ENCODE data around the gene GFRA1. TPM values are rescaled to one million over a fixed set of nuclear protein-coding genes. Genes with fewer than 3 reads are reported as not detected.

GFRA1 gene
- total and polyA plus RNA-seq, 11 donors: 0.76 to 18.6 (median 1.4) TPM

GRCh38 chr10:116259638-116260037, 13.4 kb downstream of the GFRA1 start:
- ATAC-seq (no peak), DNase-seq (no peak)
- Histone ChIP-seq H3K9me3 (no peaks in the 10 kb centered on the region), H3K4me1 (peaks cover 0 to 3% (median 0%) of the 10 kb centered on the region in 12 donors), H3K27ac (no peak overlapping the region), H3K4me3 (no peak overlapping the region), H3K27me3 (peaks cover 0 to 14% (median 3%) of the 10 kb centered on the region in 9 donors), H3K36me3 (no peaks in the 10 kb centered on the region)
- intact Hi-C loops (cut with DNase I): no loop called here
- no peak for TF ChIP-seq POLR2A (IDR thresholded peaks at IDR 0.05)
- TF ChIP-seq, protein P1, sequence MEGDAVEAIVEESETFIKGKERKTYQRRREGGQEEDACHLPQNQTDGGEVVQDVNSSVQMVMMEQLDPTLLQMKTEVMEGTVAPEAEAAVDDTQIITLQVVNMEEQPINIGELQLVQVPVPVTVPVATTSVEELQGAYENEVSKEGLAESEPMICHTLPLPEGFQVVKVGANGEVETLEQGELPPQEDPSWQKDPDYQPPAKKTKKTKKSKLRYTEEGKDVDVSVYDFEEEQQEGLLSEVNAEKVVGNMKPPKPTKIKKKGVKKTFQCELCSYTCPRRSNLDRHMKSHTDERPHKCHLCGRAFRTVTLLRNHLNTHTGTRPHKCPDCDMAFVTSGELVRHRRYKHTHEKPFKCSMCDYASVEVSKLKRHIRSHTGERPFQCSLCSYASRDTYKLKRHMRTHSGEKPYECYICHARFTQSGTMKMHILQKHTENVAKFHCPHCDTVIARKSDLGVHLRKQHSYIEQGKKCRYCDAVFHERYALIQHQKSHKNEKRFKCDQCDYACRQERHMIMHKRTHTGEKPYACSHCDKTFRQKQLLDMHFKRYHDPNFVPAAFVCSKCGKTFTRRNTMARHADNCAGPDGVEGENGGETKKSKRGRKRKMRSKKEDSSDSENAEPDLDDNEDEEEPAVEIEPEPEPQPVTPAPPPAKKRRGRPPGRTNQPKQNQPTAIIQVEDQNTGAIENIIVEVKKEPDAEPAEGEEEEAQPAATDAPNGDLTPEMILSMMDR (IDR thresholded peaks at IDR 0.05): no peak
- 86 to 94% (median 90%) methylated on average over 3 of the region's 3 CpGs for WGBS, 4 donors

DNA sequence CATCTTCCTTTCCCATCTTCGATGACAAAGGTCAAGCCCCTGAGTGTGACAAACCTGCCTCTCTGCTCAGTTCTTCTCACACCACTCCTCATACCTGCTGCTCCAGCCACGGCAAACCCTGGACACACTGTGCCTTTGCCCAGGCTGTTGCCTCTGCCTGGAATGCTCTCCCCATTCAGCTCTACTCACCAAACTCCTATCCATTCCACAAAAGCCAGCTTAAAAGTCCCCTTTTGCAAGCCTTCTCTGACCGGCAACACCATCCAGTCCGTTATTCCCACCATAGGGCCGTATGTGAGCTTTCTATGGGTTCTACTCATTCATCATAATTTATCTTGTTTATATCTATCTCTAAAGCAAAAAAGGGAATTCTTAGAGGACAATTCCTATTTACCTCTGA, 15.2 kb downstream of the GFRA1 start:
- Histone ChIP-seq H3K36me3 (no peaks in the 10 kb centered on the region), H3K4me1 (peaks cover 0 to 7% (median 0%) of the 10 kb centered on the region in 12 donors), H3K9me3 (no peaks in the 10 kb centered on the region), H3K27me3 (peaks cover 0 to 11% (median 3%) of the 10 kb centered on the region in 9 donors), H3K4me3 (no peak overlapping the region), H3K27ac (no peak overlapping the region)
- no peak for DNase-seq
- no peak for ATAC-seq
- WGBS, 4 donors: 85 to 90% (median 89%) methylated on average over 5 of the region's 5 CpGs
- intact Hi-C loops (cut with DNase I): no loop called here
- TF ChIP-seq, protein P1 (IDR thresholded peaks at IDR 0.05): no peak
- TF ChIP-seq POLR2A (IDR thresholded peaks at IDR 0.05): no peak

DNA sequence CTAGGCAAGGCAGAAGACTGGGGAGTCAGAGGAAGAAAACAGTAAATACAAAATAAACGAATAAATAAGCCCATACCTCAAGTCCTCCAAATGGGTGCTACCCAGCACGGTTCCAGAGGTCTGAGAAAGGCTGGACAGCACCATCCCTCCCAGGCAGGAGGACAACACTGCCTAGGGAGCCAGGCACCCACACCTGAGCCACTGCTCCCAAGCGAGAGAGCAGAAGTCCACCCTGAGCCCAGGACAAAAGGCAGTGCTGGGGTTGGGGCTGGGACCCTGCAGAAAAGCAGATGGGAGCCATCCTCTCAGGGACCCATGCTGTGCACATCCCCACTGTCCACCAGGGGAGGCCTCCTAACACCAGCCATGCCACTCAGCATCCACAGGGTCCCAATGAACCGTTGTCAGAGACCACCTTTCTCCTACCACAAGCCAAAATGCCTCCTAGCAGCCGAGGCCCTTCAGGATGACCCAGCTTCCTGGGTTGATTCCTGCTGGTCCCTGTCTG, 16.2 kb downstream of the GFRA1 start:
- WGBS, 4 donors: 62 to 75% (median 73%) methylated on average over 5 of the region's 5 CpGs
- no peaks in the 10 kb centered on the region for H3K9me3 ChIP-seq
- no peak for ATAC-seq

DNA sequence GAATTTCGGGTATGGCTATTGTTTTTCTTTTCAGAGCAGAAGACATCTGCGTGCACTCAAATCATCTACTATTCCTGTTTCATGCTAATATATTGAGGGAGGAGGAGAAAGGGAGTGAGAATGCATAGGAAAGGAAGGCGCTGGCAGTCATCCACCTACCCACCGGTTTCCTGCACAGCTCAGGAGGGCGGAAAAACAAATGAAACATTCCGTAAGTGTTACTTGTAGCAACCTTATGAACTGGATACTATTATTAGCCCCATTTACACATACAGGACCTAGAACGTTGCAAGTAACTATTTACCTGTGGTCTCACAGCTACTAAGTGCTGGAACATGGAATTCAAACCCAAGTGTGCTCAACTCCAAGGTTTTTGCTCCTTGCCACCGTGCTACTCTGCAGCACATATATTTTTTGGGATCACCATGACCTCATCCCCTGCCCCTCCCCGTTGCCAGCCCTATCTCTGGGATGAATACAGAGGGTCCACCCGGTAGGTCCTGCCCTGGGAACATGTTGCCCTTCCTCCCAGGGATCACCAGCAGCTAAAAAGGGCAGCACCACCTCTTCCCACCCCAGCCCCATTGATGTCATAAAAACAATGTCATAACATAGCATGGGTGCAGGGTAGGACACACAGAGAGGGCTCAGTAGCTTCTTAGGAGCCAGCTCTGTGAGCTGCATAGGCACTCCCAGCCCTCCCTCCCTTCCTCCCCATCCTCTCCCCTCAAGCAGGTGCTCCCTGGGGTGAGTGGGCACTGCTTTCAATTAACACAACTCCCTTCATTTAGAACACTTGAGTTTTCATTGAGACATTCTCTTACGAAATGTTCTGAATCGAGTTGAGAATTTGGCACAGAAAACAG, 16.9 kb downstream of the GFRA1 start:
- 55 to 67% (median 63%) methylated on average over 12 of the region's 12 CpGs for WGBS, 4 donors
- no peaks in the 10 kb centered on the region for H3K36me3 ChIP-seq
- peaks cover 0 to 8% (median 3%) of the 10 kb centered on the region in 9 donors for H3K27me3 ChIP-seq
- no peak for DNase-seq
- H3K4me3 ChIP-seq: no peak overlapping the region
- intact Hi-C loops (cut with DNase I): no loop called here
- H3K4me1 ChIP-seq: peaks cover 0 to 7% (median 0%) of the 10 kb centered on the region in 12 donors
- TF ChIP-seq, protein P1 (IDR thresholded peaks at IDR 0.05): no peak
- TF ChIP-seq POLR2A (IDR thresholded peaks at IDR 0.05): no peak
- no peak for ATAC-seq
- no peaks in the 10 kb centered on the region for H3K9me3 ChIP-seq
- no peak overlapping the region for H3K27ac ChIP-seq

More for the DNA sequence above, 16.2 kb downstream of the GFRA1 start:
- DNase-seq: no peak
- no peak overlapping the region for H3K4me3 ChIP-seq
- no peak overlapping the region for H3K27ac ChIP-seq
- H3K4me1 ChIP-seq: peaks cover 0 to 7% (median 0%) of the 10 kb centered on the region in 12 donors
- no peak for TF ChIP-seq POLR2A (IDR thresholded peaks at IDR 0.05)
- TF ChIP-seq, protein P1 (IDR thresholded peaks at IDR 0.05): no peak
- intact Hi-C loops (cut with DNase I): no loop called here
- no peaks in the 10 kb centered on the region for H3K36me3 ChIP-seq
- peaks cover 0 to 8% (median 3%) of the 10 kb centered on the region in 9 donors for H3K27me3 ChIP-seq
